ENCODE data around the gene ACE2.
"Not testable (repeated sequence)": the region's sequence is repeated elsewhere in the genome, so short reads cannot be mapped to it uniquely, and the experiment has no call there.

The ACE2 gene

GRCh38 chrX:15600745-15601144 lies at the start of gene ACE2:
TSS of gene ACE2 (minus strand) at chrX:15600960. CDS start at chrX:15600911, 49 bp downstream.
- H3K9ac ChIP-seq (ENCODE audit: low read length in 5 of 5): no peak within 1 kb of the TSS
- no peaks in the 10 kb centered on the region for H3K9me3 ChIP-seq (ENCODE audit: control insufficient read depth in 5 of 5, low read length in 5 of 5)
- H3K4me1 ChIP-seq (ENCODE audit: control insufficient read depth in 5 of 5, insufficient read depth in 5 of 5, low read length in 5 of 5): peaks cover 0 to 3% (median 0%) of the 10 kb centered on the region in 5 donors
- H3K36me3 ChIP-seq (ENCODE audit: control insufficient read depth in 5 of 5, insufficient read depth in 5 of 5, low read length in 5 of 5): no peaks in the 10 kb centered on the region
- no peak within 1 kb of the TSS for H3K27ac ChIP-seq (ENCODE audit: low read depth, low read length)
- H3K4me3 ChIP-seq (ENCODE audit: low read depth in 1 of 5, low read length in 5 of 5): no peak within 1 kb of the TSS
- peaks cover 7 to 20% (median 9%) of the 10 kb centered on the region in 5 donors for H3K27me3 ChIP-seq (ENCODE audit: control insufficient read depth in 5 of 5, insufficient read depth in 4 of 5, low read length in 5 of 5)

DNA sequence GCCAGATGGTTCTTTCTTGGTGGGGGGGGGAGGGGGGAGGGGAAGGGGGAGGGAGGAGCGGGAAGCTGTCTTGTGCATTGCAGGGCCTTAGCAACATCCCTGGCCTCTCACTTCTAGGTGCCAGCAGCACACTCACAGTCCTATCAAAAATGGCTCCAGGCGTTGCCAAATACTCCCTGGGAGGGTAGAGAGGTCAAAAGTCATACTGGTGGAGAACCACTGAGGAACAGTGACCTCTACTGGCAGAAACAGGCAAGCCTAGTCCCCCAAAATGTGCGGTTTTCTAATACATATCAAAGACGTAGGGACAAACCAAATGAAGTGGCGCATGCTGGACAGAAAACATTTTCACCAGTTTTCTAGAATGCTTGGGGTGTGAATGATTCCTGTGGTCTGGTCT lies 46.8 kb upstream of the ACE2 start:
- H3K27ac ChIP-seq (ENCODE audit: low read depth, low read length); H3K9ac ChIP-seq (ENCODE audit: low read length in 5 of 5); H3K4me1 ChIP-seq (ENCODE audit: control insufficient read depth in 5 of 5, insufficient read depth in 5 of 5, low read length in 5 of 5); H3K4me3 ChIP-seq (ENCODE audit: low read depth in 1 of 5, low read length in 5 of 5); H3K36me3 ChIP-seq (ENCODE audit: control insufficient read depth in 5 of 5, insufficient read depth in 5 of 5, low read length in 5 of 5); H3K9me3 ChIP-seq (ENCODE audit: control insufficient read depth in 5 of 5, low read length in 5 of 5): not testable (repeated sequence)
- peaks cover 0 to 15% (median 3%) of the 10 kb centered on the region in 5 donors for H3K27me3 ChIP-seq (ENCODE audit: control insufficient read depth in 5 of 5, insufficient read depth in 4 of 5, low read length in 5 of 5)

DNA sequence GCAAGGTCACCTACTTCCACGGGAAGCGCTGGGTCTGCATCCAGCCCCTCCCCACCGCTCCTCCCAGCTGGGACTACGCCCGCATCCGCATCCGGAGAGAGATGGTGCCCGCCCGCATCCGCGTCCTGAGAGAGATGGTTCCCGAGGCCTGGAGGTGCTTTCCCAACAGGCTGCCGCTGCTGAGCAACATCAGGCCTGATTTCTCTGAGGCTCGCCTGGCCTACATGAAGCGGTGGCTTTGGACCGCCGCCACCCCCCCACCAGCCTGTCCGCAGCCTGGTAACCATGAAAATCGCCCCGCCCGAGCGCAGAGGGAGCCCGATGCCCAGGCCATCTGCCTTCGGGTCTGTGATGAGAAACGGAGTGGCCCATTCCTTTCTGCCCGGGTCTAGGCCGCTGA lies 45.8 kb upstream of the ACE2 start:
- Histone ChIP-seq H3K4me3 (ENCODE audit: low read depth in 1 of 5, low read length in 5 of 5) (no peak overlapping the region), H3K36me3 (ENCODE audit: control insufficient read depth in 5 of 5, insufficient read depth in 5 of 5, low read length in 5 of 5) (no peaks in the 10 kb centered on the region), H3K9ac (ENCODE audit: low read length in 5 of 5) (no peak overlapping the region), H3K4me1 (ENCODE audit: control insufficient read depth in 5 of 5, insufficient read depth in 5 of 5, low read length in 5 of 5) (no peaks in the 10 kb centered on the region), H3K9me3 (ENCODE audit: control insufficient read depth in 5 of 5, low read length in 5 of 5) (no peaks in the 10 kb centered on the region), H3K27ac (ENCODE audit: low read depth, low read length) (no peak overlapping the region), H3K27me3 (ENCODE audit: control insufficient read depth in 5 of 5, insufficient read depth in 4 of 5, low read length in 5 of 5) (peaks cover 0 to 20% (median 3%) of the 10 kb centered on the region in 5 donors)

- no peaks in the 10 kb centered on the region for H3K36me3 ChIP-seq (ENCODE audit: control insufficient read depth in 5 of 5, insufficient read depth in 5 of 5, low read length in 5 of 5)
- no peak overlapping the region for H3K27ac ChIP-seq (ENCODE audit: low read depth, low read length)
- no peak overlapping the region for H3K4me3 ChIP-seq (ENCODE audit: low read depth in 1 of 5, low read length in 5 of 5)
- H3K9me3 ChIP-seq (ENCODE audit: control insufficient read depth in 5 of 5, low read length in 5 of 5): no peaks in the 10 kb centered on the region
- peaks cover 0 to 20% (median 3%) of the 10 kb centered on the region in 5 donors for H3K27me3 ChIP-seq (ENCODE audit: control insufficient read depth in 5 of 5, insufficient read depth in 4 of 5, low read length in 5 of 5)
- no peak overlapping the region for H3K9ac ChIP-seq (ENCODE audit: low read length in 5 of 5)
- no peaks in the 10 kb centered on the region for H3K4me1 ChIP-seq (ENCODE audit: control insufficient read depth in 5 of 5, insufficient read depth in 5 of 5, low read length in 5 of 5)
Measured at GRCh38 chrX:15646031-15646430, 45.3 kb upstream of the ACE2 start.

GRCh38 chrX:15645266-15645665 lies 44.5 kb upstream of the ACE2 start:
- H3K36me3 ChIP-seq (ENCODE audit: control insufficient read depth in 5 of 5, insufficient read depth in 5 of 5, low read length in 5 of 5): no peaks in the 10 kb centered on the region
- H3K4me1 ChIP-seq (ENCODE audit: control insufficient read depth in 5 of 5, insufficient read depth in 5 of 5, low read length in 5 of 5): no peaks in the 10 kb centered on the region
- no peak overlapping the region for H3K9ac ChIP-seq (ENCODE audit: low read length in 5 of 5)
- no peak overlapping the region for H3K27ac ChIP-seq (ENCODE audit: low read depth, low read length)
- H3K4me3 ChIP-seq (ENCODE audit: low read depth in 1 of 5, low read length in 5 of 5): no peak overlapping the region
- H3K27me3 ChIP-seq (ENCODE audit: control insufficient read depth in 5 of 5, insufficient read depth in 4 of 5, low read length in 5 of 5): peaks cover 0 to 20% (median 3%) of the 10 kb centered on the region in 5 donors
- no peaks in the 10 kb centered on the region for H3K9me3 ChIP-seq (ENCODE audit: control insufficient read depth in 5 of 5, low read length in 5 of 5)

- no peaks in the 10 kb centered on the region for H3K4me1 ChIP-seq (ENCODE audit: control insufficient read depth in 5 of 5, insufficient read depth in 5 of 5, low read length in 5 of 5)
- no peak overlapping the region for H3K4me3 ChIP-seq (ENCODE audit: low read depth in 1 of 5, low read length in 5 of 5)
- no peaks in the 10 kb centered on the region for H3K9me3 ChIP-seq (ENCODE audit: control insufficient read depth in 5 of 5, low read length in 5 of 5)
- no peaks in the 10 kb centered on the region for H3K36me3 ChIP-seq (ENCODE audit: control insufficient read depth in 5 of 5, insufficient read depth in 5 of 5, low read length in 5 of 5)
- H3K27ac ChIP-seq (ENCODE audit: low read depth, low read length): no peak overlapping the region
- no peak overlapping the region for H3K9ac ChIP-seq (ENCODE audit: low read length in 5 of 5)
- H3K27me3 ChIP-seq (ENCODE audit: control insufficient read depth in 5 of 5, insufficient read depth in 4 of 5, low read length in 5 of 5): peaks cover 0 to 20% (median 3%) of the 10 kb centered on the region in 5 donors
Measured at GRCh38 chrX:15644560-15644872, 43.8 kb upstream of the ACE2 start.

- Histone ChIP-seq H3K9ac (ENCODE audit: low read length in 5 of 5) (no peak overlapping the region), H3K27me3 (ENCODE audit: control insufficient read depth in 5 of 5, insufficient read depth in 4 of 5, low read length in 5 of 5) (peaks cover 0 to 18% (median 2%) of the 10 kb centered on the region in 5 donors), H3K36me3 (ENCODE audit: control insufficient read depth in 5 of 5, insufficient read depth in 5 of 5, low read length in 5 of 5) (no peaks in the 10 kb centered on the region), H3K4me3 (ENCODE audit: low read depth in 1 of 5, low read length in 5 of 5) (no peak overlapping the region), H3K9me3 (ENCODE audit: control insufficient read depth in 5 of 5, low read length in 5 of 5) (no peaks in the 10 kb centered on the region), H3K4me1 (ENCODE audit: control insufficient read depth in 5 of 5, insufficient read depth in 5 of 5, low read length in 5 of 5) (no peaks in the 10 kb centered on the region), H3K27ac (ENCODE audit: low read depth, low read length) (no peak overlapping the region)
Measured at GRCh38 chrX:15643786-15644559, 43.2 kb upstream of the ACE2 start.

- Histone ChIP-seq H3K9ac (ENCODE audit: low read length in 5 of 5) (no peak overlapping the region), H3K9me3 (ENCODE audit: control insufficient read depth in 5 of 5, low read length in 5 of 5) (peaks cover 0 to 3% (median 0%) of the 10 kb centered on the region in 5 donors), H3K36me3 (ENCODE audit: control insufficient read depth in 5 of 5, insufficient read depth in 5 of 5, low read length in 5 of 5) (no peaks in the 10 kb centered on the region)
Measured at GRCh38 chrX:15631637-15632036, 30.9 kb upstream of the ACE2 start.

DNA sequence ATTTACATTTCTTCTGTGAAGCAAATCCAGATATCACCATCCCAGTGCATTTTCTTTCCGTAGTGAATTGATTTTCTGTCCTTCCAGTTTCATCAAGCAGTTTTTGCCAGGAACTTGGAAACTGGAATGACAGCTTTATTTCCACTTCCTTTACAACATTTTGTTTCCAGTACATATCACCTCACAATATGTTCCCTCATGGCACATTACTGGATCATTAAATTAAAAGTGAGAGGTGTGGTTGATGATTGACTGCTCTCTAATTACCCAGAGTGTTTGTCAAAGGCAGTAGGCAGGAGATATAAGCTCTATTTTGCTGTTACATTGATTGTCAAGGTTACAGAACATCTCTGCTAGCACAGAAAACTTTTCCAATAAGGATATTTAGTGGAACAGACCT lies 22.3 kb upstream of the ACE2 start:
- Histone ChIP-seq H3K9ac (ENCODE audit: low read length in 5 of 5) (no peak overlapping the region), H3K4me3 (ENCODE audit: low read depth in 1 of 5, low read length in 5 of 5) (no peak overlapping the region), H3K27ac (ENCODE audit: low read depth, low read length) (no peak overlapping the region), H3K9me3 (ENCODE audit: control insufficient read depth in 5 of 5, low read length in 5 of 5) (no peaks in the 10 kb centered on the region), H3K4me1 (ENCODE audit: control insufficient read depth in 5 of 5, insufficient read depth in 5 of 5, low read length in 5 of 5) (no peaks in the 10 kb centered on the region), H3K36me3 (ENCODE audit: control insufficient read depth in 5 of 5, insufficient read depth in 5 of 5, low read length in 5 of 5) (no peaks in the 10 kb centered on the region), H3K27me3 (ENCODE audit: control insufficient read depth in 5 of 5, insufficient read depth in 4 of 5, low read length in 5 of 5) (peaks cover 4 to 13% (median 6%) of the 10 kb centered on the region in 5 donors)

More at GRCh38 chrX:15631637-15632036, 30.9 kb upstream of the ACE2 start:
- H3K27me3 ChIP-seq (ENCODE audit: control insufficient read depth in 5 of 5, insufficient read depth in 4 of 5, low read length in 5 of 5): peaks cover 0 to 22% (median 3%) of the 10 kb centered on the region in 5 donors
- H3K27ac ChIP-seq (ENCODE audit: low read depth, low read length): no peak overlapping the region
- H3K4me3 ChIP-seq (ENCODE audit: low read depth in 1 of 5, low read length in 5 of 5): no peak overlapping the region
- no peaks in the 10 kb centered on the region for H3K4me1 ChIP-seq (ENCODE audit: control insufficient read depth in 5 of 5, insufficient read depth in 5 of 5, low read length in 5 of 5)

DNA sequence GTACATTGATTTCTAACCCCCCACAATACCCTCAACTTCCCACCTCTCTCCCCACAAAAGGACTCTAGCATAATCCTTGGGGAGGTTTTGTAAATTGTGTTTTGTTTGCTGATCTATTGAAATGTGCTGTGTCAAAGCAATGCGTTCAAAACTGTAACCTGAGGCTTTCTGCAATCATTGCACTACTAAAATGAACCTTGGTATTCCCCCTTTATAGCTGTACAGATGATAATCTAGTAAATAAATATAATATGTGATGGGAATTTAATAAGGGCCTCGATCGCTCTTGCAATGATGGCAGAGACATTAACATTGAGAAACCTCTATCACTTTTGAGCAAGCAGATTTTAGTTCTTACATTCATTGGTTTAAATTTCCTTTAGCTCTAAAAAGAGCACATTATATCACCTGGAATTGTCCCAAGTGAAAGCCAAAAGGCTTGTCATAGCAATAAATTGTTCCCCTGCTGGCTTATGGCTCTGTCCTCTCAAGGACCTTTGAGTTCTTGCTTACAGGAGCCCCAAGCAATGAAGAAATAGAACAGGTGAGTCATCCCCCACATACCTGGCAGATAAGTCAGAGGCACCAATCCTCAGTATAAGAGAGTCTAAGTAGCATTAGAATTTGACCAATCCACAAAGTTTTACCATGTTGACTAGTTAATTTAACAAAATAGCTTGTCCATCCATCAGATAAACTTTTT lies 18.4 kb upstream of the ACE2 start:
- Histone ChIP-seq H3K4me3 (ENCODE audit: low read depth in 1 of 5, low read length in 5 of 5) (no peak overlapping the region), H3K27me3 (ENCODE audit: control insufficient read depth in 5 of 5, insufficient read depth in 4 of 5, low read length in 5 of 5) (peaks cover under 1 to 13% (median 6%) of the 10 kb centered on the region in 5 donors), H3K36me3 (ENCODE audit: control insufficient read depth in 5 of 5, insufficient read depth in 5 of 5, low read length in 5 of 5) (no peaks in the 10 kb centered on the region), H3K9ac (ENCODE audit: low read length in 5 of 5) (no peak overlapping the region), H3K27ac (ENCODE audit: low read depth, low read length) (no peak overlapping the region), H3K4me1 (ENCODE audit: control insufficient read depth in 5 of 5, insufficient read depth in 5 of 5, low read length in 5 of 5) (no peaks in the 10 kb centered on the region), H3K9me3 (ENCODE audit: control insufficient read depth in 5 of 5, low read length in 5 of 5) (no peaks in the 10 kb centered on the region)

All from subcutaneous abdominal adipose tissue (tissue), 5 donors.